Mucosa of descending colon (tissue), 3 donors: ENCODE measurements around the gene TAAR1. TPM values are rescaled to one million over a fixed set of nuclear protein-coding genes. Genes with fewer than 3 reads are reported as not detected.
A peak's percentile ranks its signal among the peaks of the same experiment; 100 is the strongest.

Experiments used
- ATAC-seq: fragments of 200-7000 bp; cut with Tn5 transposase; one replicate; pipeline ENCODE4 v1.9.1; 2020; ENCODE audit warnings: mild to moderate bottlenecking, moderate library complexity
- DNase-seq, 3 donors: peaks; one replicate each; pipeline ENCODE4 v3.0.0-alpha.2; 2020
- H3K36me3 ChIP-seq: fragments of 200-600 bp; one replicate; pipeline ENCODE4 v1.8.0; 2021; ENCODE audit warnings: low read depth, mild to moderate bottlenecking
- H3K4me1 ChIP-seq: fragments of 200-600 bp; one replicate; pipeline ENCODE4 v1.8.0; 2021; ENCODE audit warnings: low read depth, mild to moderate bottlenecking
- H3K4me3 ChIP-seq: fragments of 200-600 bp; one replicate; pipeline ENCODE4 v1.8.0; 2021; ENCODE audit warnings: mild to moderate bottlenecking
- H3K9me3 ChIP-seq: fragments of 200-600 bp; one replicate; pipeline ENCODE4 v1.8.0; 2021; ENCODE audit warnings: mild to moderate bottlenecking
- intact Hi-C, 2 donors: fragments of 100-400 bp; cut with DNase I in 1 of 2; cut with micrococcal nuclease in 1 of 2; formaldehyde crosslinking; loops; one replicate each; pipeline versions ENCODE4 v1.11.0 to v1.11.1; 2022; cut with DNase I, micrococcal nuclease
- total RNA-seq, 3 donors: library from RNA; stranded (reverse); fragmentation: NEBNext Ultra II Directional in 2 of 3; extraction: Animal tissue kit (Norgen Biotek cat#: 25700) in 2 of 3; gene quantifications; one replicate each; pipeline versions ENCODE4 v1.2.1 to v1.2.4, GENCODE V29; 2021 to 2023
- TF ChIP-seq, protein P1 (sequence below): fragments of 200-600 bp; IDR thresholded peaks from one replicate; pipeline ENCODE4 v1.8.0; 2022; ENCODE audit warnings: antibody characterized with exemption, mild to moderate bottlenecking
- donor health status: DM: no; HTN: no; CAD: no; lungs with moderate emphysema.
- donor health status: DM: no; HTN: no; CAD: no.
- donor health status: DM: no; HTN: yes; CAD: no.

TAAR1 gene
- total RNA-seq, 3 donors from 2014 or later, result not detected

DNA sequence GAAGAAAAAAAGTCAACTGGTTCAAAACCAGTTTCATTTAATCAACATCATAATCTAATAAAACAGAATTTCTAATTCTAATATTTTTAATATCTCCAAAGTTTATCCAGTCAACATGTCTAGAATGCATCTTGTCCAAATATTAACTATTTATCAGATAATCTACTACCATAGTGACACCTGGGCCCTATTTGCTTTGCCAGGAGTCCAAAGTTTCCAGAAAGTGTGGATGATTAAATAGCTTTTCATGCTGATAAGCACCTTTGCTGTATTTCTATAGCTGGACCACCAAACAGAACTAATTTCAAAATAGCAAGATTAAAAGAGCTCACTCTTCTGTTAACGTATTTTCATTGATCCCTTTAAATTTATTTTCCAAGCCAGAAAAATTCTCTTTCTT, 12.3 kb upstream of the TAAR1 start:
- DNase-seq (no peak), ATAC-seq (no peak)
- no peaks in the 10 kb centered on the region for H3K9me3 ChIP-seq
- H3K4me1 ChIP-seq, result no peaks in the 10 kb centered on the region
- H3K4me3 ChIP-seq, result no peak overlapping the region
- H3K36me3 ChIP-seq, result no peaks in the 10 kb centered on the region
- TF ChIP-seq, protein P1, sequence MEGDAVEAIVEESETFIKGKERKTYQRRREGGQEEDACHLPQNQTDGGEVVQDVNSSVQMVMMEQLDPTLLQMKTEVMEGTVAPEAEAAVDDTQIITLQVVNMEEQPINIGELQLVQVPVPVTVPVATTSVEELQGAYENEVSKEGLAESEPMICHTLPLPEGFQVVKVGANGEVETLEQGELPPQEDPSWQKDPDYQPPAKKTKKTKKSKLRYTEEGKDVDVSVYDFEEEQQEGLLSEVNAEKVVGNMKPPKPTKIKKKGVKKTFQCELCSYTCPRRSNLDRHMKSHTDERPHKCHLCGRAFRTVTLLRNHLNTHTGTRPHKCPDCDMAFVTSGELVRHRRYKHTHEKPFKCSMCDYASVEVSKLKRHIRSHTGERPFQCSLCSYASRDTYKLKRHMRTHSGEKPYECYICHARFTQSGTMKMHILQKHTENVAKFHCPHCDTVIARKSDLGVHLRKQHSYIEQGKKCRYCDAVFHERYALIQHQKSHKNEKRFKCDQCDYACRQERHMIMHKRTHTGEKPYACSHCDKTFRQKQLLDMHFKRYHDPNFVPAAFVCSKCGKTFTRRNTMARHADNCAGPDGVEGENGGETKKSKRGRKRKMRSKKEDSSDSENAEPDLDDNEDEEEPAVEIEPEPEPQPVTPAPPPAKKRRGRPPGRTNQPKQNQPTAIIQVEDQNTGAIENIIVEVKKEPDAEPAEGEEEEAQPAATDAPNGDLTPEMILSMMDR, result no peak
- intact Hi-C loops, result no loop called here

- Histone ChIP-seq H3K4me1 (no peaks in the 10 kb centered on the region), H3K36me3 (no peaks in the 10 kb centered on the region), H3K4me3 (no peak overlapping the region), H3K9me3 (no peaks in the 10 kb centered on the region)
- ATAC-seq, result peak; percentile 73
- intact Hi-C loops, result loop anchor here in 1 of 2 donors (10.0 kb wide), 1 partner anchor 125 kb away; the partner anchor contains the start of gene SLC18B1
- no peak for DNase-seq
- TF ChIP-seq, protein P1, result no peak
Observed at GRCh38 chr6:132669690-132670291, 10.8 kb upstream of the TAAR1 start.

DNA sequence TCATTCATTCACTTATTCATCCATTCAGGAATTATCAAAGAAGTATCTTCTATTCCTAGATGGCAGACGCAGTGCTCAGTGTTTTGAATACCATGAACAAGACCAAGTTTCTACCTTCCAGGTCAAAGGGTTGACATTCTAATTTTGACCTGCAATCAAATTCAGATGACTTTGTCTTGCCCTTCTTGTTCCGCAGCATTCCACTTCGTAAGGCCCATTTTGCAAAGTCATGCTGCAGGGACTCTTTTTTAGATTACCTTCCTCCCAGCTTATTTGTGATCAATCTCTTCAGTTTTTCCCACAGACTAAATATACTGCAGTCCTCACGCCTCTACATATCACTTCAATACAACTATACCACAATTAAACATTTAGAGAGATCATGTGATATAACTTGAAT, 7.1 kb upstream of the TAAR1 start:
- no peaks in the 10 kb centered on the region for H3K9me3 ChIP-seq
- DNase-seq (no peak), ATAC-seq (no peak)
- intact Hi-C loops, result loop anchor here in 1 of 2 donors (10.0 kb wide), 1 partner anchor 129 kb away; the partner anchor contains the start of gene SLC18B1
- no peaks in the 10 kb centered on the region for H3K36me3 ChIP-seq
- H3K4me1 ChIP-seq, result no peaks in the 10 kb centered on the region
- TF ChIP-seq, protein P1, result no peak
- H3K4me3 ChIP-seq, result no peak overlapping the region

- Histone ChIP-seq H3K4me1 (no peaks in the 10 kb centered on the region), H3K36me3 (no peaks in the 10 kb centered on the region), H3K4me3 (no peak overlapping the region), H3K9me3 (no peaks in the 10 kb centered on the region)
- TF ChIP-seq, protein P1, result no peak
- intact Hi-C loops, result loop anchor here in 1 of 2 donors (10.0 kb wide), 1 partner anchor 130 kb away; the partner anchor contains the start of gene SLC18B1
- ATAC-seq, result no peak
- DNase-seq, result no peak
Observed at GRCh38 chr6:132664309-132665034, 5.5 kb upstream of the TAAR1 start.

- no peaks in the 10 kb centered on the region for H3K9me3 ChIP-seq
- ATAC-seq, result no peak
- no peaks in the 10 kb centered on the region for H3K36me3 ChIP-seq
- no peaks in the 10 kb centered on the region for H3K4me1 ChIP-seq
- TF ChIP-seq, protein P1, result no peak
- DNase-seq, result no peak
- no peak overlapping the region for H3K4me3 ChIP-seq
- intact Hi-C loops, result loop anchor here in 1 of 2 donors (10.0 kb wide), 1 partner anchor 131 kb away; the partner anchor contains the start of gene SLC18B1
Observed at GRCh38 chr6:132663661-132664060, 4.7 kb upstream of the TAAR1 start.
